Measurements from ENCODE around the gene STX10.
A peak's percentile ranks its signal among the peaks of the same experiment; 100 is the strongest.

STX10 gene

GRCh38 chr19:13100031-13100588, 50.1 kb downstream of the STX10 start:
- DNase-seq (ENCODE audit: low spot score) = peak; percentile 40

DNA sequence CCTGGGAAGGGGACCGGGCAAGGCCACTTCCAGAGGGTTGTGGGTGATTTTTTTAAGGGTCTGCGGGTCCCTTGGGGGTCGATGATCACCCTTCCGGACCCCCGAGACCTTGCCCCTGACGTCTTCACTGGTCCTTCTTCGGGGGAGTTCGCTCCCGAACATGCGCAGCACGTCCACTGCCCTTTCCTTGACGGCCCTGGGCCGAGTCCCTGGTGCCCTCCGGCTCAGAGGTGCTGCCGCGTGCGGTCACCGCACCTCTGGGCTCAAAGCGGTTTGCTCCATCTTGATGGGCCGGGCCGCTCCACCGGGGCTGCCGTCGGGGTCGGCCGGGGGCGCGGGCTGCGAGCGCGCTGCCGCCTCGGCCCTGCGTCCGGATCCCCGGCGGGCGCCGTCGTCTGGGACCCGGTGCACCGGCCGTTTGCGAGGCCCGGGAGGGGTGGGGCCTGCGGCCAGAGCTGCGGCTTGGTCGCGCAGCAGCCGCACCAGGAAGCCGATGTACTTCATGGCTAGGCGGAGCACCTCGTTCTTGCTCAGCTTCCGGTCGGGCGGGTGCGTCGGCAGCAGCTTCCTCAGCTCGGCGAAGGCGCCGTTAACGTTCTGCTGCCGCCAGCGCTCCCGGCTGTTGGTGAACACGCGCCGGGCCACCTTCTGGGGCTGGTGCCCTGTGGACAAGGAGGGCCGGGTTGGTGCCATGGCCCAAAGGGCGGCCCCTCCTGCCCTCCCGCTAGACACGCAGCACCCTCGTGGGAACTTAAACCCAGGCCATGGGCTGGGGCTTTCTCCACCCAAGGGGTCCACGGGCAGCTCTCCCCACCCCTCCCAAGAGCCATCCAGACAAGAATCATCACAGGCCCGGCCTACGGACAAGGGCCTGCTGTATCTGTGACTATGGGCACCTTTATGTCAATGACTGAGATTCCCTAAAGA, 50.8 kb downstream of the STX10 start:
- peak; percentile 78 for DNase-seq (ENCODE audit: low spot score)

DNA sequence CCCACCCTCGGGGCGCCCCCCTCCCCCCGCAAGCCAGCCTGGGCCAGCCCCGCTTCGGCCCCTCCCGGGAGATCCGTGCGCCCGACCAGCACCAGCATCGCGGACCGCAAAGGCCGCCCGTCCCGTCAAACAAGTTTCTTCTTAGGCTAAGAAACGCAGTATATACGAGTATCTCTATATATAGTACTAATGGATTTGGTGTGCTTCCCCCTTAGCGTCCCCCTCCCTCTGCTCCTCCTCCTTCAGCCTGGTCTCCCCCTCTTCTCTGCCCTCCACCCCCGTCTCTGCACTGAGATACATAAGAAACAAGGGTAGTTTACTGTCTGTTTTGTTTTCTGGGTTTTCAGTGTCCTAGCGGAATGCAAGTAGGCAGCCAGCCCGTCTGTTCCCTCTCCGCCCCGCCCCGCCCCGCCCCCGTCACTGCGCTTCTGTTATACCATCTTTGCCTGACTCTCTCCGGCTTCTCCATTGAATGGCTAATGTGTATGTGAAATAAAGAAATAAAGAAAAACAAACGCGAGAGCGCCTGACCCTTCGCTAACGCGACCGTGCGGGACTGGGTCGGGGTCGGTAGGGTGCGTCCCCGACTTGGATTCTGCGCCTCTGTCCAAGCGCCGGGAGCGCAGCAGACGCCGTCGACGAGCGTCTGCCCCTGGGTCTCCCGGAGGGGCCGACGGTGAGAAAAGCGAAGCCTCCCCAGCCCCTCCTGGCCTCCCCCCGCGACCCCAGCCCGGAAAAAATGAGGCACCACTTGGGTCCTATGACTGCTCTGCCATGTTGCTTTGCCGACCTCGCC, 51.7 kb downstream of the STX10 start:
- no peak for DNase-seq (ENCODE audit: low spot score)

- no peak for DNase-seq (ENCODE audit: low spot score)
Measured at GRCh38 chr19:13097463-13098258, 52.5 kb downstream of the STX10 start.

DNA sequence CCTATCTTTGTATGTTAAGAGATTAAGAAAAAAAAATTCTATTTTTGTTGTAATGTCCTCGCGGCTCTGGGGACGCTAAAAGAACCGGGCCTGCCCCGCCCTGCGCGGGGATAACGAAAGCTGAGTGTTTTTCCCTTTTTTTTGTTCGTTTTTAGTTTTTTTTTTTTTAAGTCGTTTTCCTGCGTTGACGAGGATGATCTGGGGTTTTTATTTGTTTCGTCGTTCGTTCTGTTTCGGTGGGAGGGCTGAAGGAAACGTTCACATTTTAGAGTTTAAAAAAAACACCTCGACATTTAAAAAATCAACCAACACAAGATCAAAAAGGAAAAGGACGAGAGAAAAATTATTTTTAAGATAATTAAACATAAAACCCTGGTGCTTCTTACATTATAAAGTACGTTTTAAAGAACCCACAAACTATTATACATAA, 53.1 kb downstream of the STX10 start:
- no peak for DNase-seq (ENCODE audit: low spot score)

GRCh38 chr19:13095934-13096927, 53.9 kb downstream of the STX10 start:
- peak; percentile 50 for DNase-seq (ENCODE audit: low spot score)

DNA sequence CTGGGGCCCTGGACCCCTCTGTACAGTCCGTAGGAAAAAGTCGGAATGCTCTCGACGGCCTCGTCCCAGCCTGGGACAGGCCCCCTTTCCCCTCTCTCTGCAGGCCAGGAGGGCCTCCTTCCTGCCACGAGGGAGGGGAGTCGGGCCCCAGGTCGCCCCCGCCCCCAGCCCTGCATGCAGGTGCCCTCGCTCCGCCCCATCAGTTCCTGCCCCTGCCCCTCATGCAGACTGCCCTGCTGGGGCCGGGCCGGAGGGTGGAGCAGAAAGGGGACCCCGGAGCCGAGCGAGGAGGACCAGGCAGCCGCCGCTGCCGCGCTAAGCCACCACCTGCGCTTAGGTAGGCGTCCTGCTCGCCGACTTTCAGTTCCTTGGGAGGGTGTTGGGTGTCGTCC, 54.8 kb downstream of the STX10 start:
- DNase-seq (ENCODE audit: low spot score) = peak; percentile 59

DNA sequence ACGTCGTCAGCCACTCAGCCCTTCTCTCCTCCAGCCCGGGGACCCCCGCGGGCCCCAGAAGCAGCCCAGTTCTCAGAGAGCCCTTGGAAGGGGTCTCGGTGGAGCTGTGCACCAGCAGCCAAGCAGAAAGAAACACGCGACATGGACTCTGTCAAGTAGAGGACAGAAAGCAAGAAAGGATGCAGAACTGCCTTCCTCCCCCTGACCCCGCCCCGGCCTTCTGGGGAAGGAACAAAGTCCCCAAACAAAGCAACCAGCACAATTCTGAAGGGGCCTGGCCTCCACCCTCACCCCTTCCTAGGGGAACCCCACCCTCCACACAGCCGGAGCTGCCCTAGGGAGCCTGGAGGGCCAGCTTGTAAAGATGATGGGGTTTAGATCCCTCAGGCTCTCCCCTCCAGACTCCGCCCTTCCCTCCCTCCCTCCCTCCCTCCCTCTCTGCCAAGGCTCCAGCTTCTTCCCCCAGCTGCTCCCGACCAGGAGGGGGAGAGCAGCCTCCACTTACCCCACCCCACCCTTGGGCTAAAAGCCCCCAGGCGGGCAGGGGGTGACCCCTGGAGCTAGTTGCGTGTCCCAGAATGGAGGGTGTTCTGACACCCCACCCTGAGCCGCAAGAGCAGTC, 55.3 kb downstream of the STX10 start:
- DNase-seq (ENCODE audit: low spot score) = peak; percentile 45

DNA sequence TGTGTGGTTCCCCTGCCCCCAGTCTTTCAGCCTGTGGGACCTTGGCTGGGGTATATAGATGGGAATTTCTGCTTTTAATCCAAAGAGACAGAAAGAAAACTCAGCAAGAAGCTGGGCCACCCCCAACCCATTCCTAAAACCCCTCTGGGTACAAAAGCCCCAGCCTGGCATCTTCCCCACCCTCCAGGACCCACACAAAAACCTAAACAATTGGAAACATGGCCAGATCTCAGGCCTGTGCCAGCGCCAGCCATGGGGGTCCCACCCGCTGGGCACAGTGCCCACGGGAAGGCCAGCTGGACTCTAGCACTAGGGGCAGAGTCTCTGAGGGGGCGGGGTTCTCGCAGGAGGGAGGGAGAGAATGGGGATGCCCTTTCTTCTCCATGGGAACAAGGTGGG, 56.1 kb downstream of the STX10 start:
- DNase-seq (ENCODE audit: low spot score) = no peak
